ENCODE measurements around the gene MDH1B.

Gene MDH1B

GRCh38 chr2:206766057-206766930 is 1.2 kb upstream of the MDH1B start:
- no peak for TF ChIP-seq CTCF (IDR thresholded peaks at IDR 0.05; ENCODE audit: control insufficient read depth, extremely low read depth, insufficient read depth)
- no peak for DNase-seq (ENCODE audit: low read depth)
- H3K4me3 ChIP-seq (ENCODE audit: low read depth, low read length) = peak overlapping the region; percentile 76

- DNase-seq (ENCODE audit: low read depth) = no peak
- TF ChIP-seq CTCF (IDR thresholded peaks at IDR 0.05; ENCODE audit: control insufficient read depth, extremely low read depth, insufficient read depth) = no peak
- peak overlapping the region; percentile 76 for H3K4me3 ChIP-seq (ENCODE audit: low read depth, low read length)
Measured at GRCh38 chr2:206764673-206765241, 371 bp downstream of the MDH1B start.

- TF ChIP-seq CTCF (IDR thresholded peaks at IDR 0.05; ENCODE audit: control insufficient read depth, extremely low read depth, insufficient read depth) = no peak
- H3K4me3 ChIP-seq (ENCODE audit: low read depth, low read length) = no peak overlapping the region
- DNase-seq (ENCODE audit: low read depth) = no peak
Measured at GRCh38 chr2:206756816-206757215, 8.3 kb downstream of the MDH1B start.

- no peak overlapping the region for H3K4me3 ChIP-seq (ENCODE audit: low read depth, low read length)
- TF ChIP-seq CTCF (IDR thresholded peaks at IDR 0.05; ENCODE audit: control insufficient read depth, extremely low read depth, insufficient read depth) = no peak
- no peak for DNase-seq (ENCODE audit: low read depth)
Measured at GRCh38 chr2:206740800-206741199, 24.3 kb downstream of the MDH1B start.

- TF ChIP-seq CTCF (IDR thresholded peaks at IDR 0.05; ENCODE audit: control insufficient read depth, extremely low read depth, insufficient read depth) = no peak
- H3K4me3 ChIP-seq (ENCODE audit: low read depth, low read length) = no peak overlapping the region
- no peak for DNase-seq (ENCODE audit: low read depth)
Measured at GRCh38 chr2:206739271-206739670, 25.9 kb downstream of the MDH1B start.

DNA sequence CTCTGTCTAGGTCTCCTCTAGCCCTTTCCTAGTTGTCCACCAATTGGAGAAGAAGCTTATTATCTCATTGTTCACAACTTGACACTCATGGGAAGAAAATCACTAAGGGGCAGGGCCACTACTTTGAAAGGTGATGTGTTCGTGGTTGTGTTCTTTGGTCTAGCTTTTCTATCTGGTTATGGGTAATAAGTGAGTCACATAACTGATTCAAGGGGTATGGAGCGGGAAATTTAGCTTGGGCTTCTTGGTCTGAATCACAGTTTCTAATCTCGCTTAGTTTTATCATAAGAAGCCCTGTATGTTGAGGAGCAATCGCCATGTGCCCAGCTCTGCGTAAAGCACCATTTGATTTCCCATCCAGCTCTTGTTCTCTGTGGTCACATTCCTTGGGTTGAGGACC is 28.2 kb downstream of the MDH1B start:
- H3K4me3 ChIP-seq (ENCODE audit: low read depth, low read length) = no peak overlapping the region
- no peak for TF ChIP-seq CTCF (IDR thresholded peaks at IDR 0.05; ENCODE audit: control insufficient read depth, extremely low read depth, insufficient read depth)
- DNase-seq (ENCODE audit: low read depth) = no peak

Data from LNCaP clone FGC (cell line).